GM10266 (cell line): ENCODE data around the gene CAPN15.

Experiments
- DNase-seq: peaks from one replicate; pipeline ENCODE4 v3.0.0; 2012; ENCODE audit errors: extremely low spot score
- CTCF ChIP-seq: IDR thresholded peaks from 2 replicates; pipeline ENCODE4 v1.5.1; 2012; ENCODE audit warnings: mild to moderate bottlenecking, low read depth; ENCODE audit not compliant: control insufficient read depth, insufficient read depth; ENCODE audit errors: missing control alignments

The CAPN15 gene

DNA sequence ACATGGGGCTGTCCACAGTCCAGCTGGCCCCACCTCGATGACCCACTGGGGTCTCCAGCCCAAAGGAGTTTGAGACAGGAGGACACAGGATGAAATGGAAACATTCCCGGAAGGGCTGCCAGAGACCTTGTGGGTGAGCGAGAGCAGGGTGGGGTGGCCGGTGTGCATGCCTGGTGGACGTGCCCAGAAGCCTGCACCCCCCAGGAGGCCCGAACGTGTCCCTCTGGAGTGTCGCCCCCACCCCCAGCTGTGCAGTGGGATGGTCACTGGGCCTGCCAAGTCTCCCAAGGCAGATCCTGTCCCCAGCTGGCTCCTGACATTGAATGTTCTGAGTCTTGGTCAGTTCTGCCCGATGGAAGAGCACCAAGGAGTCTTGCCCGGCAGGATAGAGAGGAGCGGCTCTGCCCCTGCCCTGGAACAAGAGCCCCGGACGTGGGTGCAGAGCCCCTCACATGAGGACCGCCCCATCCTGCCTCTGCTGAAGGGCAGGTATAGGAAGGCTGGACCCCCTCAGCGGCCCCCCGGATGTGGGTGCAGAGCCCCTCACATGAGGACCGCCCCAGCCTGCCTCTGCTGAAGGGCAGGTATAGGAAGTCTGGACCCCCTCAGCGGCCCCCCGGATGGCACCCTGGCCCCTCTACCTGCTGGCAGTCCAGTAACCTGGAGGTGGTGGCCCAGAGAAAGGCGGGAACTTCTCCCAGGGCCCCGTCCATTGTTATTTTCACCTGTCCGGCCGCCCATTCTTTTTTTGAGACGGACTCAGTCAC lies 3.1 kb upstream of the CAPN15 start:
- TF ChIP-seq CTCF = no peak
- no peak for DNase-seq

GRCh38 chr16:525123-525519 lies 2.4 kb upstream of the CAPN15 start:
- TF ChIP-seq CTCF = no peak

GRCh38 chr16:525520-526180 lies 1.9 kb upstream of the CAPN15 start:
- peak; percentile 11 for TF ChIP-seq CTCF
- DNase-seq = peak; percentile 68

More at GRCh38 chr16:525123-525519, 2.4 kb upstream of the CAPN15 start:
- no peak for DNase-seq

DNA sequence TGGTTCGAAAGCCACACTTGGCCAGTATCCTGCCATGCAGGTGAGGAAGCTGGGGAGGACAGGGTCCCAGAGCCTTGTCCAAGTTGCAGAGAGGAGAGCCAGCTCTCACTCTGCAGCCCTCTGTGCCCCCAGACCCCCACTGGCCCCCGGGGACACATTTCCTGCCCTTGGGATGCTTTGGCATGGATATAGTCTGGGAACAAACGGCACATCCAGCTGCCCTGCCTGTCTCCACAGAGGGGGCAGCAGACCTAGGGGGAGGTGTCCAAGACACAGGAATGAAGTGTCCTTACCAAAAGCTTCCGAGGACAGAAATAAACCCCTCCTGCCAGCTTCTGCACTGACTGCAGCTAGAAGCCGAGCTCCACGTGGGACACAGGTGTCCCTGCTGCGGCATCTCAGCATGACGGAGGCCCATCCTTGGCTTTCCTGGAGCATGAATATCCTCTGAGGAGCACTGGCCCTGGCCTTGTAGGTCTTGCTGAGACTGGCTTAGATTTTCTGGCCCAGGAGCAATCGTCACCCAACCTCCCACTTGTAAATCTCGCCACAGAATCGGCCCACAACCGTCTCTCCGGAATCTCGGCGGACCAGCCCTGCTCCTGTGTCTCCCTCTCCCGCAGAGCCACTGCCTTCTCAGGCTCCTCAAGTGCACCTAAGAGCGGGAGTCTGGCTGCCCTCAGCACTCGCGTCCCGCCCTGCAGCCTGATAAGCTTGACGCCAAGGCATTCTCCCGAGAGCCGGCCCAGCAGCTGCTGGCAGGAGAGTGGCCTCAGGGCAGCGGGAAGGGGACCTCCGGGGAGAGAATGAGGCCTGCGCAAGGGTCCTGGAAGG lies 1.1 kb upstream of the CAPN15 start:
- TF ChIP-seq CTCF = no peak
- DNase-seq = no peak

- DNase-seq = no peak
These were observed 849 bp downstream of the CAPN15 start for GRCh38 chr16:528111-529011.

More at GRCh38 chr16:528111-529011, 849 bp downstream of the CAPN15 start:
- no peak for TF ChIP-seq CTCF
